ENCODE data around the gene QPRT. TPM values are rescaled to one million over a fixed set of nuclear protein-coding genes. Genes with fewer than 3 reads are reported as not detected.

QPRT gene
- polyA plus RNA-seq, 3 donors = 2.1 to 4.7 (median 3.9) TPM

DNA sequence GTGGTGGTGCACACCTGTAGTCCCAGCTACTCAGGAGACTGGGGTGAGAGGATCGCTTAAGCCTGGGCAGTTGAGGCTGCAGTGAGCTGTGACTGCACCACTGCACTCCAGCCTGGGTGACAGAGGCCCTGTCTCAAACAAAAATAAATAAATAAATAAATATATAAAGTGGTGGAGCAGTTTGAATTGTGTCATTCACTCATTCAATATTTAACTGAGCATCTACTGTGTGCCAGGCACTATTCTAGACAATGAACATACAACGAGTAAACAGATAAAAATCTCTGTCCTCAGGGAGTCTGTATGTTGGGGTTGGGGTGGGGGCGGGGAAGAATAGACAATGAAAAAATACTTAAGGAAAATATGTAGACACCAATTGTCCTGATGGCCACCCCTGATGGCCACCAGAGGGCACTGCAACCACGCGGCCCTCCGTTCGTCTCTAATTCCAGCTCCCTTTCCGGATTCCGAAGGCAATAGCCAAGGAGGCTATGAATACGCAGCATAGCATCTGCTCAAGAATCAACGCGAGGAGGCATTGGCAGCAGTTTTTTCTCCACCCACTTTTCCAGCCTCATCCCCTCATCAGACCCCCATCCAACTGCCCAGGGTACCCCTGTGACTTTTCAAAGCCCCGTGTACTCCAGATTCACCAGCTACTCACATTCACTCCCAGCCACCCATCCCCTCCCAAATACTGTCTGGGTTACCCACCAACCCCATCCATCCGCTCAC is 21.4 kb downstream of the QPRT start:
- Histone ChIP-seq H4K20me1 (ENCODE audit: insufficient read depth, low read length) (no peaks in the 10 kb centered on the region), H3K4me1 (ENCODE audit: control insufficient read depth in 1 of 2, insufficient read depth in 2 of 2, low read length in 2 of 2) (peaks cover 7 to 19% of the 10 kb centered on the region in 2 donors), H3K9me3 (replicated peaks in 1 of 2; ENCODE audit: control insufficient read depth in 1 of 2, insufficient read depth in 1 of 2, low read length in 2 of 2) (peaks cover 8 to 18% of the 10 kb centered on the region in 2 donors), H3K4me2 (replicated peaks; ENCODE audit: extremely low read depth, low read length, poor library complexity, severe bottlenecking) (peak overlapping the region; percentile 47), H2AFZ (ENCODE audit: insufficient read depth, low read depth, low read length, poor library complexity, severe bottlenecking) (no peak overlapping the region), H3K36me3 (replicated peaks in 1 of 2; ENCODE audit: control insufficient read depth in 1 of 2, insufficient read depth in 2 of 2, low read length in 2 of 2) (no peaks in the 10 kb centered on the region), H3K4me3 (replicated peaks in 1 of 3; ENCODE audit: low read depth in 2 of 3, low read length in 3 of 3) (no peak overlapping the region), H3K27ac (ENCODE audit: low read depth in 1 of 2, low read length in 2 of 2) (no peak overlapping the region), H3K79me2 (ENCODE audit: insufficient read depth, low read length) (no peaks in the 10 kb centered on the region), H3K27me3 (ENCODE audit: control insufficient read depth in 2 of 2, insufficient read depth in 2 of 2, low read length in 2 of 2) (peaks cover 0 to 6% of the 10 kb centered on the region in 2 donors), H3K9ac (ENCODE audit: insufficient read depth, low read length, poor library complexity, severe bottlenecking) (no peak overlapping the region)
- Mint-ChIP-seq H3K4me3 (peak overlapping the region in 1 of 2 donors; percentile 73), H3K9me3 (peaks cover 8 to 25% (median 20%) of the 10 kb centered on the region in 7 donors), H3K27me3 (ENCODE audit: low read depth in 3 of 3) (peaks cover 17 to 27% (median 25%) of the 10 kb centered on the region in 3 donors), H3K27ac (peak overlapping the region in 1 of 7 donors; percentile 62), H3K36me3 (peaks cover 0 to 2% of the 10 kb centered on the region in 2 donors), H3K4me1 (peaks cover 23% of the 10 kb centered on the region)
- 23% methylated on average over 11 of the region's 14 CpGs for WGBS (ENCODE audit: insufficient coverage)
- TF ChIP-seq, protein P1, sequence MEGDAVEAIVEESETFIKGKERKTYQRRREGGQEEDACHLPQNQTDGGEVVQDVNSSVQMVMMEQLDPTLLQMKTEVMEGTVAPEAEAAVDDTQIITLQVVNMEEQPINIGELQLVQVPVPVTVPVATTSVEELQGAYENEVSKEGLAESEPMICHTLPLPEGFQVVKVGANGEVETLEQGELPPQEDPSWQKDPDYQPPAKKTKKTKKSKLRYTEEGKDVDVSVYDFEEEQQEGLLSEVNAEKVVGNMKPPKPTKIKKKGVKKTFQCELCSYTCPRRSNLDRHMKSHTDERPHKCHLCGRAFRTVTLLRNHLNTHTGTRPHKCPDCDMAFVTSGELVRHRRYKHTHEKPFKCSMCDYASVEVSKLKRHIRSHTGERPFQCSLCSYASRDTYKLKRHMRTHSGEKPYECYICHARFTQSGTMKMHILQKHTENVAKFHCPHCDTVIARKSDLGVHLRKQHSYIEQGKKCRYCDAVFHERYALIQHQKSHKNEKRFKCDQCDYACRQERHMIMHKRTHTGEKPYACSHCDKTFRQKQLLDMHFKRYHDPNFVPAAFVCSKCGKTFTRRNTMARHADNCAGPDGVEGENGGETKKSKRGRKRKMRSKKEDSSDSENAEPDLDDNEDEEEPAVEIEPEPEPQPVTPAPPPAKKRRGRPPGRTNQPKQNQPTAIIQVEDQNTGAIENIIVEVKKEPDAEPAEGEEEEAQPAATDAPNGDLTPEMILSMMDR (IDR thresholded peaks at IDR 0.05) = peak; percentile 92
- peak; percentile 72 to 78 (median 77) for DNase-seq
- intact Hi-C loops (cut with micrococcal nuclease) = loop anchor here (2.0 to 5.0 kb wide), 2 partner anchors 117 to 148 kb away; partner anchors contain the start of gene PAGR1 (in 1 of the 2)

DNA sequence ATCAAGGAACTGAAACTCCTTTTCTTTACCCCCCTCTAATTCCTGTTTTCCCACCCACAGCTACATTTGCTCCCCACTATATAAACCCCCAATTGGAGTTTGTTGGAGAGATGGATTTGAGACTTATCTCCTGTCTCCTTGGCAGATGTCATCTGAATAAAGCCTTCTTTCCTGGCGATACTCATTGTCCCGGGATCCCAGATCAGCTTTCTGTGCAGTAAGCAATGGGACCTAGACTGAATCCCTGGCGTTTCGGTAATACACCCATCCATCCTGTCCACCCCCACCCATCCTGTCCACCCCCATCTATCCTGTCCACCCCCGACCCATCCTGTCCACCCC is 22.2 kb downstream of the QPRT start:
- peaks cover 7 to 19% of the 10 kb centered on the region in 2 donors for H3K4me1 ChIP-seq (ENCODE audit: control insufficient read depth in 1 of 2, insufficient read depth in 2 of 2, low read length in 2 of 2)
- no peak overlapping the region for H3K9ac ChIP-seq (ENCODE audit: insufficient read depth, low read length, poor library complexity, severe bottlenecking)
- Mint-ChIP-seq H3K27me3 (ENCODE audit: low read depth in 3 of 3) (peaks cover 17 to 27% (median 25%) of the 10 kb centered on the region in 3 donors), H3K9me3 (peaks cover 8 to 25% (median 20%) of the 10 kb centered on the region in 7 donors), H3K4me3 (no peak overlapping the region), H3K4me1 (peaks cover 23% of the 10 kb centered on the region), H3K27ac (no peak overlapping the region), H3K36me3 (no peaks in the 10 kb centered on the region)
- no peak overlapping the region for H3K27ac ChIP-seq (ENCODE audit: low read depth in 1 of 2, low read length in 2 of 2)
- no peak overlapping the region for H2AFZ ChIP-seq (ENCODE audit: insufficient read depth, low read depth, low read length, poor library complexity, severe bottlenecking)
- H3K9me3 ChIP-seq (replicated peaks in 1 of 2; ENCODE audit: control insufficient read depth in 1 of 2, insufficient read depth in 1 of 2, low read length in 2 of 2) = peaks cover 8 to 18% of the 10 kb centered on the region in 2 donors
- intact Hi-C loops (cut with micrococcal nuclease) = loop anchor here (2.0 to 5.0 kb wide), 2 partner anchors 116 to 148 kb away; partner anchors contain the start of gene PAGR1 (in 1 of the 2)
- H3K36me3 ChIP-seq (replicated peaks in 1 of 2; ENCODE audit: control insufficient read depth in 1 of 2, insufficient read depth in 2 of 2, low read length in 2 of 2) = no peaks in the 10 kb centered on the region
- TF ChIP-seq, protein P1 (IDR thresholded peaks at IDR 0.05) = no peak
- H3K4me2 ChIP-seq (replicated peaks; ENCODE audit: extremely low read depth, low read length, poor library complexity, severe bottlenecking) = no peak overlapping the region
- H3K79me2 ChIP-seq (ENCODE audit: insufficient read depth, low read length) = no peaks in the 10 kb centered on the region
- 80% methylated on average over 1 of the region's 5 CpGs for WGBS (ENCODE audit: insufficient coverage)
- H4K20me1 ChIP-seq (ENCODE audit: insufficient read depth, low read length) = no peaks in the 10 kb centered on the region
- no peak overlapping the region for H3K4me3 ChIP-seq (replicated peaks in 1 of 3; ENCODE audit: low read depth in 2 of 3, low read length in 3 of 3)
- no peak for DNase-seq
- peaks cover 0 to 6% of the 10 kb centered on the region in 2 donors for H3K27me3 ChIP-seq (ENCODE audit: control insufficient read depth in 2 of 2, insufficient read depth in 2 of 2, low read length in 2 of 2)

Measured in CD14-positive monocyte (primary cell).